Measurements from ENCODE around the gene PRPF19.

GRCh38 chr11:60905551-60906113 is 753 bp downstream of the PRPF19 start:
- TF ChIP-seq CTCF (conservative IDR thresholded peaks at IDR 0.05; ENCODE audit: low read length) (no peak), EZH2phosphoT487 (IDR thresholded peaks at IDR 0.05; ENCODE audit: borderline replicate concordance) (no peak)
